Left lung (tissue), 10 donors: ENCODE results near the gene OPCML. TPM values are rescaled to one million over a fixed set of nuclear protein-coding genes. Genes with fewer than 3 reads are reported as not detected.

Experiments used
- ATAC-seq: fragments of 200-7000 bp; cut with Tn5 transposase; one replicate; pipeline ENCODE4 v1.9.1; 2020; ENCODE audit warnings: moderate library complexity
- DNase-seq, 4 donors: peaks; one replicate each; pipeline ENCODE4 v3.0.0-alpha.2; 2013 to 2020
- H3K27ac ChIP-seq, 2 donors: fragments of 200-600 bp; sonication (generic) in 1 of 2; one replicate each; pipeline versions ENCODE4 v1.5.0 to v1.8.0; 2020 to 2021
- H3K27me3 ChIP-seq, 2 donors: fragments of 200-600 bp; sonication (generic) in 1 of 2; one replicate each; pipeline versions ENCODE4 v1.5.0 to v1.8.0; 2020 to 2021
- H3K36me3 ChIP-seq, 2 donors: fragments of 200-600 bp; sonication (generic) in 1 of 2; one replicate each; pipeline versions ENCODE4 v1.5.0 to v1.8.0; 2020 to 2021
- H3K4me1 ChIP-seq, 2 donors: fragments of 200-600 bp; one replicate each; pipeline ENCODE4 v1.8.0; 2021
- H3K4me3 ChIP-seq, 2 donors: fragments of 200-600 bp; sonication (generic) in 1 of 2; one replicate each; pipeline versions ENCODE4 v1.5.0 to v1.8.0; 2020 to 2021; ENCODE audit warnings: mild to moderate bottlenecking in 1 of 2
- H3K9me3 ChIP-seq, 2 donors: fragments of 200-600 bp; sonication (generic) in 1 of 2; one replicate each; pipeline versions ENCODE4 v1.5.0 to v1.8.0; 2020 to 2021
- CTCF ChIP-seq, 2 donors: fragments of 200-600 bp; sonication (generic) in 1 of 2; IDR thresholded peaks; one replicate each; pipeline versions ENCODE4 v1.5.0 to v1.8.0; 2021; ENCODE audit warnings: antibody characterized with exemption in 2 of 2
- intact Hi-C, 2 donors: fragments of 100-400 bp; cut with DNase I; formaldehyde crosslinking; loops; one replicate each; pipeline versions ENCODE4 v1.11.2 to v1.14.2; 2022
- polyA plus RNA-seq, 6 donors: library from polyadenylated mRNA; unstranded; fragments of 120-200 nt; gene quantifications; one replicate each; pipeline ENCODE4 v1.2.1, GENCODE V29; 2013; ENCODE audit not compliant: insufficient read length in 6 of 6
- total RNA-seq, 2 donors: library from RNA; stranded (reverse); fragmentation: NEBNext Ultra II Directional; extraction: Animal tissue kit (Norgen Biotek cat#: 25700); gene quantifications; one replicate each; pipeline ENCODE4 v1.2.1, GENCODE V29; 2021
- donor health status: DM: no; HTN: yes; CAD: no.
- donor health status: DM: no; HTN: no; CAD: no.

OPCML gene
- total and polyA plus RNA-seq, 8 donors, result 0.98 to 5.3 (median 1.9) TPM; not detected in 2

DNA sequence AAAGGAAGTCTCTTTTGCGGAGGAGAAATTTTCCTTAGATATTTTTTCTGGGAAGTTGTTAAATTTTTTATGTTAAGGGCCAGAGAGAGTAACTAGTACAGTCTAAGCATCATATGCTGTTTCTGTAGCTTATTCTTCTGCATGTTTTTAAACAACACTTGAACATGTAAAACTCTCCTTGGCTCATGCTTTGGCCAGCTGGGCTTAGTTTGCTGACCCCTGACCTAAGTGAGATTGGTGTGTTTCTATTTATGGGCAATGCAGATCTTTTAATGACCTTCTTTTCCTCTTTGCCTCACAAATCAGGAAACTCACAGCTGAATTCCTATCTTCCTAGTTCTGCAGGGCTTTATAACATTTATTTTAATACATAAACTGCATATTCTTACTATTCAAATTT, 942.5 kb downstream of the OPCML start:
- Histone ChIP-seq H3K4me1 (no peaks in the 10 kb centered on the region), H3K27ac (no peak overlapping the region), H3K4me3 (no peak overlapping the region), H3K36me3 (no peaks in the 10 kb centered on the region), H3K9me3 (no peaks in the 10 kb centered on the region), H3K27me3 (no peaks in the 10 kb centered on the region)
- DNase-seq (peak in 2 of 4 donors; percentile 42 to 64), ATAC-seq (no peak)
- TF ChIP-seq CTCF (IDR thresholded peaks at IDR 0.05), result no peak
- intact Hi-C loops, result no loop called here

DNA sequence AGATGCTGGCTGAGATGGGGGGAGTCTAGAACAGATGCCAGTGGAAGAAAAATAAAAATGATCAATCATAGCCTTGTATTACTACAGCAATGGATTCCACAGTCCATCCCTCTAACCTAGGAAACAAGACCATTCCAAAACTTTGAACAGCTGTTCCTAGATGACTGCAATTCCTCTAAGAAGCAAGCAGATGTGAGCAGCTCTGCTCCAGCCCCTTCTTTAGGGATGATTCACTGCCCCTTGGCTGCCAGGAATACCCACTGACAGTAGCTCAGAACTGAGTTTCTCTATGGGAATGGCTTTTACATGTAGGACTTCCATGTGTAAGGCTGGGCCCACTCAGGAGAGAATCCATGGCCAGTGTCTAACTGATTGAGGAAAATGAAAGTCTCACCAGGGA, 943.9 kb downstream of the OPCML start:
- Histone ChIP-seq H3K36me3 (no peaks in the 10 kb centered on the region), H3K4me1 (no peaks in the 10 kb centered on the region), H3K27me3 (no peaks in the 10 kb centered on the region), H3K9me3 (no peaks in the 10 kb centered on the region), H3K27ac (no peak overlapping the region), H3K4me3 (no peak overlapping the region)
- TF ChIP-seq CTCF (IDR thresholded peaks at IDR 0.05), result no peak
- intact Hi-C loops, result no loop called here
- ATAC-seq, result no peak
- no peak for DNase-seq

DNA sequence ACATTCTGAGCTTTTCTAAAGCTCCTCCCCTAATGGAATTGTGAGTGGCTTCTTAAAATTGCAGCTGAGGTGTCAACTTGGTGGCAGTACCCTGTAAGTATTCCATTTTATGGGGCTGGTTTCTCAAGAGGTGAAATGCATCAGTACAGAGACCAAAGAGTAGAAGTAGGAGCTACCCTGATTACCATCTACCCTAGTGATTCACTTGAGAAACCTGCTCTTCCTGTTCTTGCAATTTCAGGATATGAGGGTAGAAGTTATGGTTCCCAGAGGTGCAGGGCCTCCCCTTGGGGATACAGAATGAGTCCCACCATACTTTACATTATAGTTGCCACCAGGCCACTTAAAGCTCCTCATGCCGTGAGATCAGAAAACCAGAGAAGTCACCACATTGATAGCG, 944.6 kb downstream of the OPCML start:
- Histone ChIP-seq H3K9me3 (no peaks in the 10 kb centered on the region), H3K27ac (no peak overlapping the region), H3K36me3 (no peaks in the 10 kb centered on the region), H3K4me3 (no peak overlapping the region), H3K27me3 (no peaks in the 10 kb centered on the region), H3K4me1 (no peaks in the 10 kb centered on the region)
- ATAC-seq (no peak), DNase-seq (no peak)
- TF ChIP-seq CTCF (IDR thresholded peaks at IDR 0.05), result no peak
- intact Hi-C loops, result no loop called here

GRCh38 chr11:132586801-132587200, 945.5 kb downstream of the OPCML start:
- no peak for TF ChIP-seq CTCF (IDR thresholded peaks at IDR 0.05)
- H3K4me3 ChIP-seq, result no peak overlapping the region
- no peaks in the 10 kb centered on the region for H3K4me1 ChIP-seq
- no peaks in the 10 kb centered on the region for H3K36me3 ChIP-seq
- intact Hi-C loops, result no loop called here
- H3K27me3 ChIP-seq, result no peaks in the 10 kb centered on the region
- ATAC-seq, result no peak
- H3K27ac ChIP-seq, result no peak overlapping the region
- DNase-seq, result peak in 1 of 4 donors; percentile 69
- H3K9me3 ChIP-seq, result no peaks in the 10 kb centered on the region

GRCh38 chr11:132579634-132580327, 952.5 kb downstream of the OPCML start:
- no peaks in the 10 kb centered on the region for H3K36me3 ChIP-seq
- peaks cover 0 to 7% of the 10 kb centered on the region in 2 donors for H3K9me3 ChIP-seq
- intact Hi-C loops, result no loop called here
- no peaks in the 10 kb centered on the region for H3K4me1 ChIP-seq
- no peak overlapping the region for H3K27ac ChIP-seq
- no peaks in the 10 kb centered on the region for H3K27me3 ChIP-seq
- ATAC-seq (no peak), DNase-seq (no peak)
- H3K4me3 ChIP-seq, result no peak overlapping the region
- no peak for TF ChIP-seq CTCF (IDR thresholded peaks at IDR 0.05)
